ENCODE measurements around the gene KRT14.

The KRT14 gene

GRCh38 chr17:41559548-41559947, 27.1 kb downstream of the KRT14 start:
- POLR2A ChIA-PET: no interaction called here
- DNase-seq (ENCODE audit: extremely low spot score): no peak
- no peak for TF ChIP-seq CTCF (IDR thresholded peaks at IDR 0.05; ENCODE audit: control extremely low read depth, extremely low read depth, low read depth, missing control alignments)

GRCh38 chr17:41556931-41557330, 29.8 kb downstream of the KRT14 start:
- no peak for DNase-seq (ENCODE audit: extremely low spot score)
- ChIA-PET POLR2A (no interaction called here), CTCF (interaction anchor here (1.3 to 4.4 kb wide), 3 partner anchors 8 to 92 kb away, joined by 3 to 56 read pairs (median 8); no protein-coding TSS in a partner anchor)
- no peak for TF ChIP-seq CTCF (IDR thresholded peaks at IDR 0.05; ENCODE audit: control extremely low read depth, extremely low read depth, low read depth, missing control alignments)

More at GRCh38 chr17:41559548-41559947, 27.1 kb downstream of the KRT14 start:
- CTCF ChIA-PET: interaction anchor here (1.2 to 4.4 kb wide), 4 partner anchors 10 to 106 kb away, joined by 4 to 56 read pairs (median 9); no protein-coding TSS in a partner anchor

GRCh38 chr17:41556306-41556705, 30.4 kb downstream of the KRT14 start:
- ChIA-PET CTCF (interaction anchor here (1.3 kb wide), 1 partner anchor 93 kb away, joined by 3 read pairs; no protein-coding TSS in a partner anchor), POLR2A (no interaction called here)
- no peak for TF ChIP-seq CTCF (IDR thresholded peaks at IDR 0.05; ENCODE audit: control extremely low read depth, extremely low read depth, low read depth, missing control alignments)
- DNase-seq (ENCODE audit: extremely low spot score): no peak

- ChIA-PET CTCF (interaction anchor here (1.4 to 8.2 kb wide), 2 partner anchors 88 to 94 kb away, joined by 3 to 107 read pairs; no protein-coding TSS in a partner anchor), POLR2A (no interaction called here)
- no peak for DNase-seq (ENCODE audit: extremely low spot score)
- TF ChIP-seq CTCF (IDR thresholded peaks at IDR 0.05; ENCODE audit: control extremely low read depth, extremely low read depth, low read depth, missing control alignments): no peak
These were observed 31.4 kb downstream of the KRT14 start for GRCh38 chr17:41555105-41555887.

GRCh38 chr17:41553987-41554680, 32.6 kb downstream of the KRT14 start:
- POLR2A ChIA-PET: no interaction called here
- CTCF ChIA-PET: interaction anchor here (1.1 to 8.2 kb wide), 3 partner anchors 95 to 136 kb away, joined by 3 to 107 read pairs (median 107); no protein-coding TSS in a partner anchor
- no peak for TF ChIP-seq CTCF (IDR thresholded peaks at IDR 0.05; ENCODE audit: control extremely low read depth, extremely low read depth, low read depth, missing control alignments)
- DNase-seq (ENCODE audit: extremely low spot score): no peak

- TF ChIP-seq CTCF (IDR thresholded peaks at IDR 0.05; ENCODE audit: control extremely low read depth, extremely low read depth, low read depth, missing control alignments): no peak
- ChIA-PET CTCF (interaction anchor here (1.1 to 8.2 kb wide), 3 partner anchors 96 to 136 kb away, joined by 3 to 107 read pairs (median 107); no protein-coding TSS in a partner anchor), POLR2A (no interaction called here)
- DNase-seq (ENCODE audit: extremely low spot score): no peak
These were observed 33.5 kb downstream of the KRT14 start for GRCh38 chr17:41553176-41553575.
